C4-2B (cell line): ENCODE measurements around the gene AURKB.

Source experiments
- ZFX ChIP-seq: fragments of 450-650 bp; IDR thresholded peaks from 2 replicates; pipeline ENCODE4 v1.6.1; 2017
- TF ChIP-seq, protein P1 (sequence below): fragments of 450-650 bp; conservative IDR thresholded peaks from 2 replicates; pipeline ENCODE4 v1.5.1; 2017; ENCODE audit warnings: mild to moderate bottlenecking

GRCh38 chr17:8173056-8173870, 37.1 kb downstream of the AURKB start:
- TF ChIP-seq, protein P1, sequence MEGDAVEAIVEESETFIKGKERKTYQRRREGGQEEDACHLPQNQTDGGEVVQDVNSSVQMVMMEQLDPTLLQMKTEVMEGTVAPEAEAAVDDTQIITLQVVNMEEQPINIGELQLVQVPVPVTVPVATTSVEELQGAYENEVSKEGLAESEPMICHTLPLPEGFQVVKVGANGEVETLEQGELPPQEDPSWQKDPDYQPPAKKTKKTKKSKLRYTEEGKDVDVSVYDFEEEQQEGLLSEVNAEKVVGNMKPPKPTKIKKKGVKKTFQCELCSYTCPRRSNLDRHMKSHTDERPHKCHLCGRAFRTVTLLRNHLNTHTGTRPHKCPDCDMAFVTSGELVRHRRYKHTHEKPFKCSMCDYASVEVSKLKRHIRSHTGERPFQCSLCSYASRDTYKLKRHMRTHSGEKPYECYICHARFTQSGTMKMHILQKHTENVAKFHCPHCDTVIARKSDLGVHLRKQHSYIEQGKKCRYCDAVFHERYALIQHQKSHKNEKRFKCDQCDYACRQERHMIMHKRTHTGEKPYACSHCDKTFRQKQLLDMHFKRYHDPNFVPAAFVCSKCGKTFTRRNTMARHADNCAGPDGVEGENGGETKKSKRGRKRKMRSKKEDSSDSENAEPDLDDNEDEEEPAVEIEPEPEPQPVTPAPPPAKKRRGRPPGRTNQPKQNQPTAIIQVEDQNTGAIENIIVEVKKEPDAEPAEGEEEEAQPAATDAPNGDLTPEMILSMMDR = no peak
- no peak for TF ChIP-seq ZFX
